ENCODE measurements around the gene BAHCC1.

The BAHCC1 gene

GRCh38 chr17:81397314-81398175, 2.3 kb downstream of the BAHCC1 start:
- H3K4me2 ChIP-seq (ENCODE audit: low read depth, low read length) = peak overlapping the region; percentile 16; the same call in 1 of the 2 replicates
- H2AFZ ChIP-seq (ENCODE audit: low read length) = no peak overlapping the region
- peak; percentile 85 for TF ChIP-seq EZH2 (optimal IDR thresholded peaks at IDR 0.05; ENCODE audit: low read depth, low read length)
- TF ChIP-seq, protein P1, sequence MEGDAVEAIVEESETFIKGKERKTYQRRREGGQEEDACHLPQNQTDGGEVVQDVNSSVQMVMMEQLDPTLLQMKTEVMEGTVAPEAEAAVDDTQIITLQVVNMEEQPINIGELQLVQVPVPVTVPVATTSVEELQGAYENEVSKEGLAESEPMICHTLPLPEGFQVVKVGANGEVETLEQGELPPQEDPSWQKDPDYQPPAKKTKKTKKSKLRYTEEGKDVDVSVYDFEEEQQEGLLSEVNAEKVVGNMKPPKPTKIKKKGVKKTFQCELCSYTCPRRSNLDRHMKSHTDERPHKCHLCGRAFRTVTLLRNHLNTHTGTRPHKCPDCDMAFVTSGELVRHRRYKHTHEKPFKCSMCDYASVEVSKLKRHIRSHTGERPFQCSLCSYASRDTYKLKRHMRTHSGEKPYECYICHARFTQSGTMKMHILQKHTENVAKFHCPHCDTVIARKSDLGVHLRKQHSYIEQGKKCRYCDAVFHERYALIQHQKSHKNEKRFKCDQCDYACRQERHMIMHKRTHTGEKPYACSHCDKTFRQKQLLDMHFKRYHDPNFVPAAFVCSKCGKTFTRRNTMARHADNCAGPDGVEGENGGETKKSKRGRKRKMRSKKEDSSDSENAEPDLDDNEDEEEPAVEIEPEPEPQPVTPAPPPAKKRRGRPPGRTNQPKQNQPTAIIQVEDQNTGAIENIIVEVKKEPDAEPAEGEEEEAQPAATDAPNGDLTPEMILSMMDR (IDR thresholded peaks at IDR 0.05; ENCODE audit: low read length) = no peak
- H3K27me3 ChIP-seq (replicated peaks; ENCODE audit: insufficient read depth, low read length) = peaks cover 86% of the 10 kb centered on the region
- no peaks in the 10 kb centered on the region for H3K9me2 ChIP-seq (replicated peaks; ENCODE audit: insufficient read depth, low read length)
- no peak overlapping the region for H3K27ac ChIP-seq (ENCODE audit: low read length)
- H4K20me1 ChIP-seq (ENCODE audit: insufficient read depth, low read length) = no peaks in the 10 kb centered on the region
- no peaks in the 10 kb centered on the region for H3K36me3 ChIP-seq (replicated peaks; ENCODE audit: insufficient read depth, low read length)
- no peak overlapping the region for H3K4me3 ChIP-seq (ENCODE audit: low read length)
- H3K4me1 ChIP-seq (ENCODE audit: low read length) = peaks cover 10% of the 10 kb centered on the region
- no peak overlapping the region for H3K9ac ChIP-seq (ENCODE audit: low read length)
- DNase-seq = no peak
- no peaks in the 10 kb centered on the region for H3K9me3 ChIP-seq (replicated peaks; ENCODE audit: insufficient read depth, low read length)
- no peaks in the 10 kb centered on the region for H3K79me2 ChIP-seq (ENCODE audit: low read length)
- H3F3A ChIP-seq (ENCODE audit: insufficient read depth, low read length) = peaks cover 3% of the 10 kb centered on the region; the same call in 1 of the 2 replicates

GRCh38 chr17:81398176-81398831, 3.0 kb downstream of the BAHCC1 start:
- H3K27ac ChIP-seq (ENCODE audit: low read length) = no peak overlapping the region
- H3K4me3 ChIP-seq (ENCODE audit: low read length) = no peak overlapping the region
- TF ChIP-seq EZH2phosphoT487 (IDR thresholded peaks at IDR 0.05; ENCODE audit: low read length) = no peak
- TF ChIP-seq, protein P1 (IDR thresholded peaks at IDR 0.05; ENCODE audit: low read length) = no peak
- TF ChIP-seq EZH2 (optimal IDR thresholded peaks at IDR 0.05; ENCODE audit: low read depth, low read length) = no peak
- no peaks in the 10 kb centered on the region for H4K20me1 ChIP-seq (ENCODE audit: insufficient read depth, low read length)
- no peak overlapping the region for H3K4me2 ChIP-seq (ENCODE audit: low read depth, low read length)
- H3F3A ChIP-seq (ENCODE audit: insufficient read depth, low read length) = peaks cover 3% of the 10 kb centered on the region; the same call in 1 of the 2 replicates
- H3K27me3 ChIP-seq (replicated peaks; ENCODE audit: insufficient read depth, low read length) = peaks cover 86% of the 10 kb centered on the region
- H3K79me2 ChIP-seq (ENCODE audit: low read length) = no peaks in the 10 kb centered on the region
- H3K36me3 ChIP-seq (replicated peaks; ENCODE audit: insufficient read depth, low read length) = no peaks in the 10 kb centered on the region
- peaks cover 10% of the 10 kb centered on the region for H3K4me1 ChIP-seq (ENCODE audit: low read length)
- H3K9ac ChIP-seq (ENCODE audit: low read length) = no peak overlapping the region
- no peaks in the 10 kb centered on the region for H3K9me2 ChIP-seq (replicated peaks; ENCODE audit: insufficient read depth, low read length)
- H3K9me3 ChIP-seq (replicated peaks; ENCODE audit: insufficient read depth, low read length) = no peaks in the 10 kb centered on the region
- no peak for DNase-seq
- H2AFZ ChIP-seq (ENCODE audit: low read length) = no peak overlapping the region

DNA sequence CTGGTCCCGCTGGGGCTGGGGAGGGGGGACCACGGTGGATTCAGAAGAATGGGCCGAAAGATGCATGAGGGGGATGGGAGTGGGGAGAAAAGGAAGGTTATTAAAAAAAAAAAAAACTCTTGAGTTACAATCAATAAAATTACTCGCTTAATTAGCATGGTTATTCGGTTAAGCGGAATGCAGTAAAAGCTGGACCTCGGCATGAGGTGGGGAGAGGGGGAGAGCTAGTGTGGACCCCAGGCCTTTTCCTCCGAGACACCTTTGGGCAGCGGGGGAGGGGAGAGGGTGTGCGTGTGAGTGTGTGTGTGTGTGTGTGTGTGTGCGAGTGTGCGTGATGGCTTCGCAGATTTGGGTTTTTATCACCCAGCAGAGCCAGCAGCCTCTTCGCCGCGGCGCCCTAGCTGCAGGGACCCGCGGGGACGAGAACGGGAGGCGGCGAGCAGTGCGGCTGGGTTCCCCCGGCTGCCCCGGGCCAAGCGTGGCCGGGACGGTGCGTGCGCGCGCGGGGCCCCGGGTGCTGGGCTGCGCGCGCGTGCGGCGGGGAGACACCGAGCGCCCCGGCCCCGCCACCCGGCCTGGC, 3.7 kb downstream of the BAHCC1 start:
- Histone ChIP-seq H2AFZ (ENCODE audit: low read length) (no peak overlapping the region), H3K79me2 (ENCODE audit: low read length) (no peaks in the 10 kb centered on the region), H3K27me3 (replicated peaks; ENCODE audit: insufficient read depth, low read length) (peaks cover 92% of the 10 kb centered on the region), H3F3A (ENCODE audit: insufficient read depth, low read length) (peaks cover 3% of the 10 kb centered on the region; the same call in 1 of the 2 replicates), H3K4me3 (ENCODE audit: low read length) (no peak overlapping the region), H3K27ac (ENCODE audit: low read length) (no peak overlapping the region), H3K36me3 (replicated peaks; ENCODE audit: insufficient read depth, low read length) (no peaks in the 10 kb centered on the region), H3K4me1 (ENCODE audit: low read length) (peaks cover 10% of the 10 kb centered on the region), H3K9ac (ENCODE audit: low read length) (no peak overlapping the region), H3K9me2 (replicated peaks; ENCODE audit: insufficient read depth, low read length) (no peaks in the 10 kb centered on the region), H3K9me3 (replicated peaks; ENCODE audit: insufficient read depth, low read length) (no peaks in the 10 kb centered on the region), H3K4me2 (ENCODE audit: low read depth, low read length) (no peak overlapping the region), H4K20me1 (ENCODE audit: insufficient read depth, low read length) (no peaks in the 10 kb centered on the region)
- TF ChIP-seq EZH2 (optimal IDR thresholded peaks at IDR 0.05; ENCODE audit: low read depth, low read length) = no peak
- TF ChIP-seq, protein P1 (IDR thresholded peaks at IDR 0.05; ENCODE audit: low read length) = no peak
- no peak for TF ChIP-seq EZH2phosphoT487 (IDR thresholded peaks at IDR 0.05; ENCODE audit: low read length)
- DNase-seq = no peak
